Keratinocyte (primary cell): Measurements from ENCODE around the gene MC2R. TPM values are rescaled to one million over a fixed set of nuclear protein-coding genes. Genes with fewer than 3 reads are reported as not detected.

ENCODE experiments used
- DNase-seq: peaks from one replicate; pipeline ENCODE4 v3.0.0-alpha.2; 2011; ENCODE audit warnings: low read depth, missing footprints, low spot score
- FAIRE-seq: peaks from 2 replicates; lab custom pipeline; 2011; peaks lifted over from hg19 to GRCh38; lab: Jason Lieb, UNC
- H2AFZ ChIP-seq: 2 replicates; pipeline ENCODE4 v1.6.0; 2012; ENCODE audit warnings: low read length, control low read depth, inconsistent platforms; ENCODE audit not compliant: control insufficient read depth
- H3K27ac ChIP-seq: 2 replicates; pipeline ENCODE4 v1.5.1; 2011; ENCODE audit warnings: low read length; ENCODE audit not compliant: control insufficient read depth, insufficient read depth
- H3K27me3 ChIP-seq: 3 replicates; pipeline ENCODE4 v1.6.0; 2011; ENCODE audit warnings: low read length; ENCODE audit not compliant: control insufficient read depth, insufficient read depth; ENCODE audit errors: extremely low read depth
- H3K36me3 ChIP-seq, 2 experiments: 2 replicates in 1 of 2; 3 replicates in 1 of 2; pipeline ENCODE4 v1.5.1; 2011; ENCODE audit warnings: low read length in 2 of 2, mild to moderate bottlenecking in 1 of 2; ENCODE audit not compliant: control insufficient read depth in 2 of 2, insufficient read depth in 2 of 2; ENCODE audit errors: extremely low read depth in 1 of 2
- H3K4me1 ChIP-seq: 3 replicates; pipeline ENCODE4 v1.5.1; 2011; ENCODE audit warnings: low read length; ENCODE audit not compliant: control insufficient read depth, insufficient read depth; ENCODE audit errors: extremely low read depth
- H3K4me2 ChIP-seq: 3 replicates; pipeline ENCODE4 v1.6.0; 2011; ENCODE audit warnings: low read depth, low read length; ENCODE audit not compliant: control insufficient read depth, insufficient read depth; ENCODE audit errors: extremely low read depth
- H3K4me3 ChIP-seq, 3 experiments: fragments of 200-600 bp in 1 of 3; sonication (generic) in 1 of 3; 2 replicates in 2 of 3; 3 replicates in 1 of 3; pipeline ENCODE4 v1.5.1; 2011 to 2016; ENCODE audit warnings: low read length in 3 of 3, mild to moderate bottlenecking in 3 of 3, control low read depth in 2 of 3, inconsistent platforms in 1 of 3, low read depth in 1 of 3, mixed read lengths in 1 of 3, mixed run types in 1 of 3, moderate library complexity in 1 of 3; ENCODE audit not compliant: control insufficient read depth in 2 of 3, insufficient read depth in 2 of 3; ENCODE audit errors: extremely low read depth in 1 of 3
- H3K79me2 ChIP-seq: 2 replicates; pipeline ENCODE4 v1.6.0; 2012; ENCODE audit warnings: low read length; ENCODE audit not compliant: control insufficient read depth, insufficient read depth
- H3K9ac ChIP-seq: 3 replicates; pipeline ENCODE4 v1.6.0; 2011; ENCODE audit warnings: low read length; ENCODE audit not compliant: control insufficient read depth, insufficient read depth; ENCODE audit errors: extremely low read depth
- H3K9me1 ChIP-seq: 3 replicates; pipeline ENCODE4 v1.6.0; 2011; ENCODE audit warnings: low read length; ENCODE audit not compliant: control insufficient read depth, insufficient read depth; ENCODE audit errors: extremely low read depth
- H3K9me3 ChIP-seq: 2 replicates; pipeline ENCODE4 v1.5.1; 2012; ENCODE audit warnings: low read depth, low read length; ENCODE audit not compliant: control insufficient read depth
- H4K20me1 ChIP-seq: 3 replicates; pipeline ENCODE4 v1.6.0; 2011; ENCODE audit warnings: low read length; ENCODE audit not compliant: control insufficient read depth, insufficient read depth; ENCODE audit errors: extremely low read depth
- CTCF ChIP-seq, 3 experiments: IDR thresholded peaks in 1 of 3; conservative IDR thresholded peaks in 1 of 3; optimal IDR thresholded peaks in 1 of 3; 2 replicates in 2 of 3; 3 replicates in 1 of 3; pipeline versions ENCODE3 to v1.5.1; 2011; ENCODE audit warnings: low read length in 3 of 3, mild to moderate bottlenecking in 3 of 3, moderate library complexity in 2 of 3, control low read depth in 1 of 3, inconsistent platforms in 1 of 3; ENCODE audit not compliant: insufficient read depth in 2 of 3; ENCODE audit errors: extremely low read depth in 1 of 3
- EZH2 ChIP-seq: IDR thresholded peaks from one replicate; pipeline ENCODE4 v1.6.1; 2012; ENCODE audit warnings: inconsistent platforms, mild to moderate bottlenecking, low read length, moderate library complexity
- dilution Hi-C: fragments of 300-500 bp; cut with MboI; formaldehyde crosslinking; loops from one replicate; pipeline ENCODE4 v1.7.0; 2020; ENCODE audit warnings: low sequenced_read_pairs; ENCODE audit not compliant: extremely low pct_ligation_motif_present
- polyA plus RNA-seq, 5 experiments: library from polyadenylated mRNA; depleted of rRNA in 3 of 5; stranded (reverse) in 3 of 5; stranded (forward) in 1 of 5; unstranded in 1 of 5; fragments of >200 nt; gene quantifications; 1 replicate in 1 of 5; 2 replicates in 3 of 5; 3 replicates in 1 of 5; pipeline versions ENCODE4 v1.2.1 to v1.2.3, GENCODE V29; 2011 to 2012; ENCODE audit warnings: missing spikeins in 2 of 5, low read depth in 1 of 5, low replicate concordance in 1 of 5

MC2R gene
- polyA plus RNA-seq, 1 donor (not counting 4 experiments of a cell fraction or from before 2014, with no cell fraction given) = not detected

GRCh38 chr18:13888191-13888716 is 27.1 kb downstream of the MC2R start:
- Histone ChIP-seq H3K4me1 (no peaks in the 10 kb centered on the region), H2AFZ (no peak overlapping the region), H3K4me3 (no peak overlapping the region), H3K79me2 (no peaks in the 10 kb centered on the region), H3K9me1 (no peaks in the 10 kb centered on the region), H4K20me1 (no peaks in the 10 kb centered on the region), H3K9me3 (peaks cover 4% of the 10 kb centered on the region), H3K9ac (no peak overlapping the region), H3K36me3 (no peaks in the 10 kb centered on the region), H3K4me2 (no peak overlapping the region), H3K27me3 (no peaks in the 10 kb centered on the region), H3K27ac (no peak overlapping the region)
- dilution Hi-C loops = no loop called here
- no peak for TF ChIP-seq CTCF (optimal IDR thresholded peaks at IDR 0.05 in 1 of 3, IDR thresholded peaks at IDR 0.05 in 1 of 3, conservative IDR thresholded peaks at IDR 0.05 in 1 of 3; ENCODE audit: extremely low read depth in 1 of 3, insufficient read depth in 2 of 3, low read length in 3 of 3)
- TF ChIP-seq EZH2 = no peak
- FAIRE-seq = no peak
- DNase-seq = no peak

- FAIRE-seq = no peak
- TF ChIP-seq CTCF (optimal IDR thresholded peaks at IDR 0.05 in 1 of 3, IDR thresholded peaks at IDR 0.05 in 1 of 3, conservative IDR thresholded peaks at IDR 0.05 in 1 of 3; ENCODE audit: extremely low read depth in 1 of 3, insufficient read depth in 2 of 3, low read length in 3 of 3) (no peak), EZH2 (no peak)
- H3K4me3 ChIP-seq = no peak overlapping the region
Measured at GRCh38 chr18:13885009-13885408, 30.3 kb downstream of the MC2R start.

More at GRCh38 chr18:13885009-13885408, 30.3 kb downstream of the MC2R start:
- Histone ChIP-seq H3K4me1 (no peaks in the 10 kb centered on the region), H3K9me3 (peaks cover 4% of the 10 kb centered on the region), H3K36me3 (no peaks in the 10 kb centered on the region), H3K27ac (no peak overlapping the region), H3K79me2 (no peaks in the 10 kb centered on the region), H3K27me3 (no peaks in the 10 kb centered on the region), H3K4me2 (no peak overlapping the region), H3K9ac (no peak overlapping the region), H3K9me1 (no peaks in the 10 kb centered on the region), H4K20me1 (no peaks in the 10 kb centered on the region), H2AFZ (no peak overlapping the region)
- dilution Hi-C loops = no loop called here
- DNase-seq = no peak
